ENCODE measurements around the gene BCL7C. TPM values are rescaled to one million over a fixed set of nuclear protein-coding genes. Genes with fewer than 3 reads are reported as not detected.

Gene BCL7C
- total RNA-seq, 1 experiment from 2014 or later, result 28.2 TPM

- no peak for TF ChIP-seq CTCF (conservative IDR thresholded peaks at IDR 0.05; ENCODE audit: low read depth, low read length)
- TF ChIP-seq EZH2 (IDR thresholded peaks at IDR 0.05; ENCODE audit: borderline replicate concordance, low read depth, low read length, poor library complexity, severe bottlenecking), result no peak
- Histone ChIP-seq H3K27ac (ENCODE audit: low read depth, low read length, poor library complexity, severe bottlenecking) (peak overlapping the region; percentile 82), H3K9me3 (ENCODE audit: low read depth, low read length, poor library complexity, severe bottlenecking) (no peaks in the 10 kb centered on the region), H3K4me1 (ENCODE audit: insufficient read depth, low read length, poor library complexity, severe bottlenecking) (peaks cover 22% of the 10 kb centered on the region), H3K4me3 (ENCODE audit: low read depth, low read length, poor library complexity, severe bottlenecking) (no peak overlapping the region), H3K36me3 (ENCODE audit: insufficient read depth, low read length, poor library complexity, severe bottlenecking) (no peaks in the 10 kb centered on the region), H3K27me3 (replicated peaks; ENCODE audit: insufficient read depth, low read depth, low read length, poor library complexity) (no peaks in the 10 kb centered on the region)
- peak; percentile 93 for DNase-seq (ENCODE audit: low spot score)
- BruUV-seq (replicated peaks), result no TSS peak
- CTCF ChIA-PET, result interaction anchor here (2.1 kb wide), 1 partner anchor 58 kb away, joined by 18 read pairs; no protein-coding TSS in a partner anchor
- intact Hi-C loops (cut with micrococcal nuclease; ENCODE audit: unreplicated experiment), result no loop called here
- POLR2A ChIA-PET (ENCODE audit: low non-redundant PET), result no interaction called here
These were observed 9.7 kb upstream of the BCL7C start for GRCh38 chr16:30903596-30903995.

GRCh38 chr16:30903002-30903401 lies 9.1 kb upstream of the BCL7C start:
- DNase-seq (ENCODE audit: low spot score), result no peak
- no peaks in the 10 kb centered on the region for H3K27me3 ChIP-seq (replicated peaks; ENCODE audit: insufficient read depth, low read depth, low read length, poor library complexity)
- no peaks in the 10 kb centered on the region for H3K36me3 ChIP-seq (ENCODE audit: insufficient read depth, low read length, poor library complexity, severe bottlenecking)
- intact Hi-C loops (cut with micrococcal nuclease; ENCODE audit: unreplicated experiment), result no loop called here
- peaks cover 22% of the 10 kb centered on the region for H3K4me1 ChIP-seq (ENCODE audit: insufficient read depth, low read length, poor library complexity, severe bottlenecking)
- ChIA-PET CTCF (interaction anchor here (1.5 to 2.1 kb wide), 2 partner anchors 58 to 239 kb away, joined by 3 to 18 read pairs; no protein-coding TSS in a partner anchor), POLR2A (ENCODE audit: low non-redundant PET) (no interaction called here)
- H3K4me3 ChIP-seq (ENCODE audit: low read depth, low read length, poor library complexity, severe bottlenecking), result no peak overlapping the region
- no TSS peak for BruUV-seq (replicated peaks)
- H3K9me3 ChIP-seq (ENCODE audit: low read depth, low read length, poor library complexity, severe bottlenecking), result no peaks in the 10 kb centered on the region
- peak overlapping the region; percentile 82 for H3K27ac ChIP-seq (ENCODE audit: low read depth, low read length, poor library complexity, severe bottlenecking)
- TF ChIP-seq CTCF (conservative IDR thresholded peaks at IDR 0.05; ENCODE audit: low read depth, low read length), result no peak
- TF ChIP-seq EZH2 (IDR thresholded peaks at IDR 0.05; ENCODE audit: borderline replicate concordance, low read depth, low read length, poor library complexity, severe bottlenecking), result no peak

- H3K27ac ChIP-seq (ENCODE audit: low read depth, low read length, poor library complexity, severe bottlenecking), result peak overlapping the region; percentile 82
- BruUV-seq (replicated peaks), result TSS peak; percentile 91
- peak; percentile 73 for DNase-seq (ENCODE audit: low spot score)
- POLR2A ChIA-PET (ENCODE audit: low non-redundant PET), result no interaction called here
- H3K4me1 ChIP-seq (ENCODE audit: insufficient read depth, low read length, poor library complexity, severe bottlenecking), result peaks cover 22% of the 10 kb centered on the region
- CTCF ChIA-PET, result interaction anchor here (1.5 to 2.1 kb wide), 2 partner anchors 57 to 240 kb away, joined by 3 to 18 read pairs; no protein-coding TSS in a partner anchor
- TF ChIP-seq CTCF (conservative IDR thresholded peaks at IDR 0.05; ENCODE audit: low read depth, low read length) (no peak), EZH2 (IDR thresholded peaks at IDR 0.05; ENCODE audit: borderline replicate concordance, low read depth, low read length, poor library complexity, severe bottlenecking) (no peak)
- H3K27me3 ChIP-seq (replicated peaks; ENCODE audit: insufficient read depth, low read depth, low read length, poor library complexity), result no peaks in the 10 kb centered on the region
- no peaks in the 10 kb centered on the region for H3K9me3 ChIP-seq (ENCODE audit: low read depth, low read length, poor library complexity, severe bottlenecking)
- H3K36me3 ChIP-seq (ENCODE audit: insufficient read depth, low read length, poor library complexity, severe bottlenecking), result no peaks in the 10 kb centered on the region
- intact Hi-C loops (cut with micrococcal nuclease; ENCODE audit: unreplicated experiment), result no loop called here
- H3K4me3 ChIP-seq (ENCODE audit: low read depth, low read length, poor library complexity, severe bottlenecking), result peak overlapping the region; percentile 42
These were observed 8.4 kb upstream of the BCL7C start for GRCh38 chr16:30902029-30902972.
